Cardiac muscle cell (in vitro differentiated cells and primary cell): ENCODE results near the gene SH2D4B. TPM values are rescaled to one million over a fixed set of nuclear protein-coding genes. Genes with fewer than 3 reads are reported as not detected.

ENCODE experiments used
- DNase-seq, 2 donors: peaks; one replicate each; pipeline versions ENCODE4 v3.0.0 to v3.0.0-alpha.2; 2010 to 2017; ENCODE audit warnings: low read depth in 1 of 2, low spot score in 1 of 2
- H3K27ac ChIP-seq: fragments of 200-600 bp; sonication (generic); 2 replicates; pipeline ENCODE4 v1.5.1; 2016
- H3K27me3 ChIP-seq: fragments of 200-600 bp; sonication (generic); 2 replicates; pipeline ENCODE4 v1.6.0; 2016; ENCODE audit warnings: control low read depth
- H3K36me3 ChIP-seq: fragments of 200-600 bp; sonication (generic); 2 replicates; pipeline ENCODE4 v1.5.1; 2016; ENCODE audit warnings: control low read depth
- H3K4me1 ChIP-seq: fragments of 200-600 bp; sonication (generic); 2 replicates; pipeline ENCODE4 v1.8.1; 2017; ENCODE audit warnings: low read depth, mild to moderate bottlenecking, mixed run types
- H3K4me3 ChIP-seq: fragments of 200-600 bp; sonication (generic); 2 replicates; pipeline ENCODE4 v1.5.1; 2016; ENCODE audit warnings: mild to moderate bottlenecking
- H3K9me3 ChIP-seq: fragments of 200-600 bp; sonication (generic); 2 replicates; pipeline ENCODE4 v1.5.1; 2017; ENCODE audit warnings: low read depth, mild to moderate bottlenecking, control low read depth
- CTCF ChIP-seq: IDR thresholded peaks from 2 replicates; pipeline ENCODE4 v1.5.1; 2012; ENCODE audit warnings: low read depth, mild to moderate bottlenecking, low read length
- polyA plus RNA-seq: library from polyadenylated mRNA; unstranded; fragments of >200 nt; fragmentation: Nextera tagmentation; extraction: Ambion mirVana; gene quantifications from 2 replicates; pipeline ENCODE4 v1.2.1, GENCODE V29; 2016
- total RNA-seq: library from RNA; depleted of rRNA; stranded (reverse); fragments of >200 nt; gene quantifications from 2 replicates; pipeline ENCODE4 v1.2.3, GENCODE V29; 2016

Gene SH2D4B
- total and polyA plus RNA-seq, 2 experiments from 2014 or later = not detected

DNA sequence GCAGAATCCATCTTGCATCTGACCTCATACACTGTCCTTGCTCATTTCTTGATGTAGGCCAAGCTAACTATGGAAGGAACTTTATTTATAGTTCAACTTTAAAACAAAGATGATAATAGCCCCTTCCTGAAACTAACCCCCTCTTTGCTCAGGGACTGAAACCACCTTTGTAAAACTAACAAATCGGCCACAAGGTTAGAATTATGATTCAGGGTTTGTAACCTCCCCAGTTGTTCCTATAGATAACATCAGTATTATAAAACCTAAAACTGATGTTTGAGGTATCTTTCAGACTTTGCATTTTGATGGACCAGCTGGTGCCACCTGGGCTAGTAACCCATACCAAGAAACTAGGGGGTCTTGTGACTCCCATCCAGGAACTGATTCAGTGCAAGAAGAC is 143.4 kb downstream of the SH2D4B start:
- no peaks in the 10 kb centered on the region for H3K36me3 ChIP-seq
- no peaks in the 10 kb centered on the region for H3K27me3 ChIP-seq
- DNase-seq = no peak
- no peak for TF ChIP-seq CTCF
- no peaks in the 10 kb centered on the region for H3K9me3 ChIP-seq
- H3K4me3 ChIP-seq = no peak overlapping the region
- H3K4me1 ChIP-seq = no peaks in the 10 kb centered on the region
- no peak overlapping the region for H3K27ac ChIP-seq

DNA sequence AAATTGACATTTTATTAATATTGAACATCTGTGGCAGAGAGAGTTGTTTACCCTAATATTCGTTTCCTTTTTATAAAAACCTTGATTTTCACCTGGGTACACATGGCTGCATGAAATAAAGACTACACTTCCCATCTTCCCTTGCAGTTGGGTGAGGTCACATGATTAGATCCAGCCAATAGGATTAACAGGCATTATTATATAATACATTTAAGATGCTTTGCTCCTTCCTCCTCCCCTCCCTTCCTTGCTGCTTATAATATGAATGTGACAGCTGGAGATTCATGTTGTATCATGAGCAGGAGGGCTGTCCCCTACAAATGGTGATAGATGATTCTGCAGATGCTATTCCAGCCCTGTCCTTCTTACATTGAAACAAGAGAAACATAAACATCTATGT is 146.6 kb downstream of the SH2D4B start:
- Histone ChIP-seq H3K4me1 (no peaks in the 10 kb centered on the region), H3K27me3 (no peaks in the 10 kb centered on the region), H3K27ac (no peak overlapping the region), H3K36me3 (no peaks in the 10 kb centered on the region), H3K4me3 (no peak overlapping the region), H3K9me3 (no peaks in the 10 kb centered on the region)
- DNase-seq = peak; percentile 28 to 43
- no peak for TF ChIP-seq CTCF

DNA sequence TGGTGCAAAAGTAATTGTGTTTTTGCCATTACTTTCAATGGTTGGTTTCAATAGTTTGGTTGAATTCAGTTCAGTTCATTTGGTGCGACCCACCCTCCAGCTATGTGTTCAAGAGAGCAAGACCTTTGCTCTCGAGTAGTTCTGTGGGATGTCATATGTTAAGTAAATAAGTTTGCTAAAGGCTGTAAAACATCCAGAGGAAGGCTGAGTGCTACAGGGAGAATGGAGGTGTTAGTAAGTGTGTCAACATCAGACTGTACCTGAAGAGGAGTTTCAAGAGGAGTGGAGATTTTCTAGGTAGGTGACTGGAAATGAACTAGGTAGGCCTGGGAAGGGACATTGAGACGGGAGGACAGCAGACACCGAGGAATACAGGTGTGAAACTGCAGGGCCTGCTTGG is 147.7 kb downstream of the SH2D4B start:
- H3K27me3 ChIP-seq = peaks cover 4% of the 10 kb centered on the region
- H3K27ac ChIP-seq = no peak overlapping the region
- H3K9me3 ChIP-seq = no peaks in the 10 kb centered on the region
- DNase-seq = no peak
- no peaks in the 10 kb centered on the region for H3K36me3 ChIP-seq
- no peaks in the 10 kb centered on the region for H3K4me1 ChIP-seq
- no peak overlapping the region for H3K4me3 ChIP-seq
- TF ChIP-seq CTCF = no peak

- DNase-seq = no peak
Measured at GRCh38 chr10:80686734-80687475, 149.2 kb downstream of the SH2D4B start.

DNA sequence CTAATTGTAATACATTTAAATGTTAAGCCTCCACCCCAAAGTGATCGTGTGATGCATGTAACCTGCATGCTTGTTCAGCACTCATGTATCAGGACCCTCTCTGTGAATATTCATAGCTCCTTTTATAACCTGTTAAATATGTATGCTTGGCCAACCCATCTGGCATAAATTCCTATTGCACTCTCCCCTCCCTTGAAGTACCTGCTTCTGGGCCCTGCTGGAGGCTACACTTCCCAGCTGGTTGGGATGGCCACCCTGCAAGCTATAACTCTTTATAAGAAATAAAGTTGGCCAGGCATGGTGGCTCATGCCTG is 149.7 kb downstream of the SH2D4B start:
- Histone ChIP-seq H3K4me1 (no peaks in the 10 kb centered on the region), H3K27ac (no peak overlapping the region), H3K9me3 (no peaks in the 10 kb centered on the region), H3K4me3 (no peak overlapping the region), H3K27me3 (peaks cover 9% of the 10 kb centered on the region), H3K36me3 (no peaks in the 10 kb centered on the region)
- no peak for DNase-seq
- no peak for TF ChIP-seq CTCF

More at GRCh38 chr10:80686734-80687475, 149.2 kb downstream of the SH2D4B start:
- Histone ChIP-seq H3K4me1 (no peaks in the 10 kb centered on the region), H3K9me3 (no peaks in the 10 kb centered on the region), H3K36me3 (no peaks in the 10 kb centered on the region), H3K4me3 (no peak overlapping the region), H3K27ac (no peak overlapping the region), H3K27me3 (peaks cover 9% of the 10 kb centered on the region)
- TF ChIP-seq CTCF = no peak
